HepG2 (cell line): ENCODE data around the gene SH2D7. TPM values are rescaled to one million over a fixed set of nuclear protein-coding genes. Genes with fewer than 3 reads are reported as not detected.
A peak's percentile ranks its signal among the peaks of the same experiment; 100 is the strongest.

Experiments
- ATAC-seq: fragments of 200-7000 bp; cut with Tn5 transposase; 3 replicates; pipeline ENCODE4 v1.9.1; 2020; ENCODE audit warnings: mild to moderate bottlenecking, moderate library complexity
- BruUV-seq: library from RNA; stranded (reverse); fragments of 400-500 nt; replicated peaks from 2 replicates; lab custom pipeline; 2021; lab: Mats Ljungman, UMichigan
- CTCF ChIA-PET: fragments of 300-600 bp; formaldehyde crosslinking; extraction: SDS; loops from one replicate; lab custom pipeline; 2021; ENCODE audit warnings: low total read pairs, inconsistent platforms, low intra/inter-chr PET ratio; lab: Yijun Ruan, JAX
- POLR2A ChIA-PET: fragments of 350-600 bp; sonication (Branson Sonifier 250); formaldehyde crosslinking; loops from one replicate; lab custom pipeline; 2020; ENCODE audit warnings: antibody characterized with exemption, inconsistent platforms; lab: Yijun Ruan, JAX
- DNase-seq: peaks from one replicate; pipeline ENCODE4 v3.0.0-alpha.2; 2015; ENCODE audit warnings: low spot score
- FAIRE-seq: peaks from 3 replicates; lab custom pipeline; 2011; peaks lifted over from hg19 to GRCh38; lab: Jason Lieb, UNC
- H2AFZ ChIP-seq: one replicate; pipeline ENCODE4 v1.6.1; 2011; ENCODE audit warnings: low read length, inconsistent platforms
- H3K27ac ChIP-seq: fragments of 300-600 bp; 3 replicates; pipeline ENCODE4 v1.8.0; 2011; ENCODE audit warnings: mixed run types, mild to moderate bottlenecking, mixed read lengths, low read length, inconsistent platforms; ENCODE audit not compliant: insufficient read depth; ENCODE audit errors: extremely low read length
- H3K27me3 ChIP-seq, 2 experiments: fragments of 200-600 bp in 1 of 2; 2 replicates in 1 of 2; 3 replicates in 1 of 2; pipeline versions ENCODE4 v1.6.0 to v1.8.0; 2011; ENCODE audit warnings: low read length in 2 of 2, mild to moderate bottlenecking in 2 of 2, moderate library complexity in 2 of 2, inconsistent platforms in 1 of 2; ENCODE audit not compliant: insufficient read depth in 2 of 2, control insufficient read depth in 1 of 2
- H3K36me3 ChIP-seq, 2 experiments: fragments of 200-600 bp in 1 of 2; replicated peaks in 1 of 2; 2 replicates in 1 of 2; 3 replicates in 1 of 2; pipeline versions ENCODE4 v1.5.1 to v1.8.0; 2011; ENCODE audit warnings: low read length in 2 of 2, inconsistent platforms in 1 of 2; ENCODE audit not compliant: insufficient read depth in 2 of 2, control insufficient read depth in 1 of 2
- H3K4me1 ChIP-seq: 2 replicates; pipeline ENCODE4 v1.5.1; 2012; ENCODE audit warnings: low read length, inconsistent platforms; ENCODE audit not compliant: insufficient read depth
- H3K4me2 ChIP-seq: 2 replicates; pipeline ENCODE4 v1.6.0; 2011; ENCODE audit warnings: low read depth, low read length, inconsistent platforms
- H3K4me3 ChIP-seq, 3 experiments: fragments of 200-600 bp in 1 of 3; sonication (generic), shearing (Covaris generic) in 1 of 3; replicated peaks in 1 of 3; 2 replicates each; pipeline ENCODE4 v1.5.1; 2011 to 2016; ENCODE audit warnings: low read length in 3 of 3, inconsistent platforms in 2 of 3, low read depth in 2 of 3, mild to moderate bottlenecking in 2 of 3, control low read depth in 1 of 3, mixed read lengths in 1 of 3; ENCODE audit not compliant: insufficient read depth in 1 of 3
- H3K79me2 ChIP-seq: one replicate; pipeline ENCODE4 v1.6.1; 2011; ENCODE audit warnings: low read length, inconsistent platforms; ENCODE audit not compliant: insufficient read depth
- H3K9ac ChIP-seq: 2 replicates; pipeline ENCODE4 v1.6.0; 2011; ENCODE audit warnings: mild to moderate bottlenecking, low read depth, low read length, inconsistent platforms; ENCODE audit not compliant: insufficient read depth
- H3K9me3 ChIP-seq: 2 replicates; pipeline ENCODE4 v1.5.1; 2012; ENCODE audit warnings: mild to moderate bottlenecking, low read length
- H4K20me1 ChIP-seq: 2 replicates; pipeline ENCODE4 v1.6.0; 2011; ENCODE audit warnings: inconsistent platforms, mild to moderate bottlenecking, low read length, moderate library complexity; ENCODE audit not compliant: insufficient read depth
- DR1 ChIP-seq: sonication (generic); formaldehyde crosslinking; IDR thresholded peaks from 2 replicates; pipeline ENCODE4 v1.8.0; 2021; ENCODE audit warnings: mild to moderate bottlenecking, missing genetic modification reagents, inconsistent platforms
- ETV6 ChIP-seq: sonication (generic); formaldehyde crosslinking; conservative IDR thresholded peaks from 2 replicates; pipeline ENCODE4 v1.4.0; 2020; ENCODE audit warnings: missing genetic modification reagents
- HMGA1 ChIP-seq: sonication (generic); formaldehyde crosslinking; conservative IDR thresholded peaks from 2 replicates; pipeline ENCODE4 v1.4.0; 2020; ENCODE audit warnings: missing genetic modification reagents
- MAFK ChIP-seq, 2 experiments: IDR thresholded peaks in 1 of 2; conservative IDR thresholded peaks in 1 of 2; 2 replicates each; pipeline ENCODE4 v1.6.1; 2011; ENCODE audit warnings: improper control_type of control experiment in 2 of 2, low read length in 2 of 2
- MTF2 ChIP-seq: sonication (generic); formaldehyde crosslinking; IDR thresholded peaks from 2 replicates; pipeline ENCODE4 v1.5.0; 2020; ENCODE audit warnings: missing genetic modification reagents, borderline replicate concordance
- NR2F1 ChIP-seq, 2 experiments: fragments of 450-650 bp in 1 of 2; formaldehyde crosslinking in 1 of 2; IDR thresholded peaks; 2 replicates each; pipeline versions ENCODE4 v1.5.0 to v1.6.1; 2016 to 2020; ENCODE audit warnings: mild to moderate bottlenecking in 1 of 2, missing compliant biosample characterization in 1 of 2, missing genetic modification reagents in 1 of 2, moderate library complexity in 1 of 2
- SMARCE1 ChIP-seq: fragments of 450-650 bp; IDR thresholded peaks from 2 replicates; pipeline ENCODE4 v1.6.1; 2017; ENCODE audit warnings: borderline replicate concordance
- SNAPC2 ChIP-seq: sonication (generic); formaldehyde crosslinking; IDR thresholded peaks from 2 replicates; pipeline ENCODE4 v1.8.1; 2022; ENCODE audit warnings: mild to moderate bottlenecking, missing genetic modification reagents
- ZBTB7A ChIP-seq: sonication (generic); formaldehyde crosslinking; IDR thresholded peaks from 2 replicates; pipeline ENCODE4 v1.8.0; 2022; ENCODE audit warnings: mild to moderate bottlenecking, missing genetic modification reagents
- ZFX ChIP-seq: sonication (generic); formaldehyde crosslinking; IDR thresholded peaks from 2 replicates; pipeline ENCODE4 v1.4.0; 2020; ENCODE audit warnings: mild to moderate bottlenecking, low read depth, missing genetic modification reagents, moderate library complexity
- ZFY ChIP-seq: sonication (generic); formaldehyde crosslinking; IDR thresholded peaks from 2 replicates; pipeline ENCODE4 v1.4.0; 2020; ENCODE audit warnings: missing genetic modification reagents
- ZNF205 ChIP-seq: IDR thresholded peaks from 2 replicates; pipeline ENCODE4 v1.6.1; 2018; ENCODE audit warnings: missing biosample characterization, missing genetic modification reagents
- ZNF552 ChIP-seq: sonication (generic); formaldehyde crosslinking; IDR thresholded peaks from 2 replicates; pipeline ENCODE4 v1.9.0; 2022; ENCODE audit warnings: missing genetic modification reagents, mild to moderate bottlenecking, borderline replicate concordance
- WGBS: methylation state at CpG from one replicate; pipeline ENCODE4 v1.1.6; 2017; ENCODE audit warnings: low lambda C conversion rate; 5-methylcytosine and 5-hydroxymethylcytosine counted together
- in situ Hi-C: cut with HindIII; loops from 2 replicates; pipeline ENCODE4 v1.10.0; 2017; ENCODE audit warnings: low pct_unique_long_range_greater_than_20kb; ENCODE audit not compliant: extremely low pct_ligation_motif_present
- intact Hi-C: fragments of 100-400 bp; cut with micrococcal nuclease; formaldehyde crosslinking; loops from one replicate; pipeline ENCODE4 v1.10.0; 2022; ENCODE audit not compliant: unreplicated experiment
- polyA plus RNA-seq, 8 experiments: library from polyadenylated mRNA; depleted of rRNA in 3 of 8; stranded (reverse) in 7 of 8; unstranded in 1 of 8; fragments of >200 nt; fragmentation: Illumina TruSeq in 4 of 8; extraction: Trizol in 4 of 8; gene quantifications; 2 replicates each; pipeline versions ENCODE4 v1.2.1 to v1.2.3, GENCODE V29; 2011 to 2016; ENCODE audit warnings: low read depth in 4 of 8, missing spikeins in 1 of 8, mixed read lengths in 1 of 8; ENCODE audit not compliant: insufficient read depth in 1 of 8
- total RNA-seq, 5 experiments: library from RNA; depleted of rRNA; stranded (reverse); fragments of >200 nt; fragmentation: Illumina TruSeq; extraction: Trizol; gene quantifications; 2 replicates each; pipeline ENCODE4 v1.2.3, GENCODE V29; 2016; ENCODE audit warnings: low read depth in 1 of 5
- TF ChIP-seq, protein P1 (sequence below): sonication (generic); formaldehyde crosslinking; IDR thresholded peaks from 2 replicates; pipeline ENCODE4 v1.8.1; 2023; ENCODE audit warnings: missing genetic modification reagents, mild to moderate bottlenecking, borderline replicate concordance
- TF ChIP-seq, protein P2 (sequence below): sonication (generic); formaldehyde crosslinking; IDR thresholded peaks from 2 replicates; pipeline ENCODE4 v1.4.0; 2020; ENCODE audit warnings: missing genetic modification reagents
- TF ChIP-seq, protein P3 (sequence below): sonication (generic); formaldehyde crosslinking; IDR thresholded peaks from 2 replicates; pipeline ENCODE4 v1.8.0; 2022; ENCODE audit warnings: missing genetic modification reagents, mild to moderate bottlenecking, borderline replicate concordance
- TF ChIP-seq, protein P4 (sequence below): sonication (generic); formaldehyde crosslinking; IDR thresholded peaks from 2 replicates; pipeline ENCODE4 v1.4.0; 2020; ENCODE audit warnings: missing genetic modification reagents, borderline replicate concordance

Gene SH2D7
- total and polyA plus RNA-seq, 2 of the 13 experiments (the other 11 are each of a cell fraction or from before 2014, with no cell fraction given) = not detected

DNA sequence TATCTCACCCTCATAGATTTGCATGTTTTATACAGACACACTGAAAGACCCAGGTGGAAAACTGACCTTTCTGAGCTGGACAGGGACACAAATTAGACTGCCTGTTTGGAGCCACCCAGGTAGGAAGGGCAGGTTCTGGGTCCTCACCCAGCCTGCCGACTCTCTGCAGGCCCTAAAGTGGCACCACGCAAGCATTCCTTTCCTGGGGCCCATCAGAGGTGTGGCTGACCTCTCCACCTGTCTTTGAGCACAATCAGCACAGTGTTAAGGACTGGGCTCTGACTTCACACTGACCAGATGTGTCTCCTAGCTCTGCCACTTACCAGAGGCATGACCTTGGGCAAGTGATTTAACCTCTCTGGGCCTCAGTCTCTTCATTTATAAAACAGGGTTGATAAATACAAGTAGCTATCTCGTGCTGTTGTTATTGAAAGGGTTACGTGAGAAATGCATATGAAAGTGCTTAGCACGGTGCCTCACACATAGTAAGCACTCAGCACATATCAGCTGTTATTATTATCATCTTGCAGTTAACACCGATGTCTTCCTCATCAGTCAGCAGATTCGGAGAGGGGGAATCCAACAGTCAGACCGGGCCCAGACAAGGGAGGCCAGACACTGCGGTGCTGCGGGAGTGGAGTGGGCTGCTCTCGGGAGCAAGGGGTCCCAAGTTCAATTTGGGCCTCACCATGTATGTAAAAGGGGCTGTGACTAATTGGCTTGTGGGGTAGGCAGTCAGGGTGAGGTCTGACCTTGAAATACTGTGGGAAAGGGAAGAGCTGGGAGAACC is 12.9 kb upstream of the SH2D7 start:
- peaks cover 22% of the 10 kb centered on the region for H3K79me2 ChIP-seq
- FAIRE-seq (no peak), ATAC-seq (peak; percentile 16; the same call in 2 of the 3 replicates), DNase-seq (no peak)
- no peaks in the 10 kb centered on the region; a peak in 1 of 5 replicates for H3K27me3 ChIP-seq
- H4K20me1 ChIP-seq = no peaks in the 10 kb centered on the region
- BruUV-seq = no TSS peak
- peak overlapping the region; percentile 59 for H3K4me2 ChIP-seq
- no peak overlapping the region for H3K27ac ChIP-seq
- ChIA-PET POLR2A (no interaction called here), CTCF (no interaction called here)
- peak overlapping the region in 2 of 3 experiments; percentile 2 to 48; a peak in 3 of 6 replicates for H3K4me3 ChIP-seq
- WGBS = 11% methylated on average over 10 of the region's 11 CpGs
- intact Hi-C loops = no loop called here
- in situ Hi-C loops = no loop called here
- no peaks in the 10 kb centered on the region for H3K9me3 ChIP-seq
- H3K4me1 ChIP-seq = peaks cover 79% of the 10 kb centered on the region
- no peak overlapping the region for H3K9ac ChIP-seq
- H3K36me3 ChIP-seq = no peaks in the 10 kb centered on the region
- H2AFZ ChIP-seq = no peak overlapping the region
- TF ChIP-seq SNAPC2 (CRISPR knock-in tag) (no peak), ZNF552 (CRISPR knock-in tag) (no peak), ZFX (CRISPR knock-in tag) (peak; percentile 36; the same call in 1 of the 2 replicates), ZFY (no peak), HMGA1 (CRISPR knock-in tag) (no peak), SMARCE1 (no peak), NR2F1 (CRISPR knock-in tag; IDR thresholded peaks at IDR 0.05) (0 out of 4 replicates have a peak, but pooled peaks of 1 of the 2 experiments have one; percentile 45), ZBTB7A (CRISPR knock-in tag) (no peak), ZNF205 (peak; percentile 97), DR1 (CRISPR knock-in tag) (no peak), MTF2 (CRISPR knock-in tag) (no peak), MAFK (conservative IDR thresholded peaks at IDR 0.05 in 1 of 2, IDR thresholded peaks at IDR 0.05 in 1 of 2; ENCODE audit: low read length in 2 of 2) (peak; percentile 16 to 39; a peak in 2 of 4 replicates), ETV6 (CRISPR knock-in tag) (no peak)
- TF ChIP-seq, protein P1, sequence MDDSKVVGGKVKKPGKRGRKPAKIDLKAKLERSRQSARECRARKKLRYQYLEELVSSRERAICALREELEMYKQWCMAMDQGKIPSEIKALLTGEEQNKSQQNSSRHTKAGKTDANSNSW = no peak
- TF ChIP-seq, protein P2, sequence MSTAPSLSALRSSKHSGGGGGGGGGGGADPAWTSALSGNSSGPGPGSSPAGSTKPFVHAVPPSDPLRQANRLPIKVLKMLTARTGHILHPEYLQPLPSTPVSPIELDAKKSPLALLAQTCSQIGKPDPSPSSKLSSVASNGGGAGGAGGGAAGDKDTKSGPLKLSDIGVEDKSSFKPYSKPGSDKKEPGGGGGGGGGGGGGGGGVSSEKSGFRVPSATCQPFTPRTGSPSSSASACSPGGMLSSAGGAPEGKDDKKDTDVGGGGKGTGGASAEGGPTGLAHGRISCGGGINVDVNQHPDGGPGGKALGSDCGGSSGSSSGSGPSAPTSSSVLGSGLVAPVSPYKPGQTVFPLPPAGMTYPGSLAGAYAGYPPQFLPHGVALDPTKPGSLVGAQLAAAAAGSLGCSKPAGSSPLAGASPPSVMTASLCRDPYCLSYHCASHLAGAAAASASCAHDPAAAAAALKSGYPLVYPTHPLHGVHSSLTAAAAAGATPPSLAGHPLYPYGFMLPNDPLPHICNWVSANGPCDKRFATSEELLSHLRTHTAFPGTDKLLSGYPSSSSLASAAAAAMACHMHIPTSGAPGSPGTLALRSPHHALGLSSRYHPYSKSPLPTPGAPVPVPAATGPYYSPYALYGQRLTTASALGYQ = no peak
- TF ChIP-seq, protein P3, sequence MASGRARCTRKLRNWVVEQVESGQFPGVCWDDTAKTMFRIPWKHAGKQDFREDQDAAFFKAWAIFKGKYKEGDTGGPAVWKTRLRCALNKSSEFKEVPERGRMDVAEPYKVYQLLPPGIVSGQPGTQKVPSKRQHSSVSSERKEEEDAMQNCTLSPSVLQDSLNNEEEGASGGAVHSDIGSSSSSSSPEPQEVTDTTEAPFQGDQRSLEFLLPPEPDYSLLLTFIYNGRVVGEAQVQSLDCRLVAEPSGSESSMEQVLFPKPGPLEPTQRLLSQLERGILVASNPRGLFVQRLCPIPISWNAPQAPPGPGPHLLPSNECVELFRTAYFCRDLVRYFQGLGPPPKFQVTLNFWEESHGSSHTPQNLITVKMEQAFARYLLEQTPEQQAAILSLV = no peak
- TF ChIP-seq, protein P4, sequence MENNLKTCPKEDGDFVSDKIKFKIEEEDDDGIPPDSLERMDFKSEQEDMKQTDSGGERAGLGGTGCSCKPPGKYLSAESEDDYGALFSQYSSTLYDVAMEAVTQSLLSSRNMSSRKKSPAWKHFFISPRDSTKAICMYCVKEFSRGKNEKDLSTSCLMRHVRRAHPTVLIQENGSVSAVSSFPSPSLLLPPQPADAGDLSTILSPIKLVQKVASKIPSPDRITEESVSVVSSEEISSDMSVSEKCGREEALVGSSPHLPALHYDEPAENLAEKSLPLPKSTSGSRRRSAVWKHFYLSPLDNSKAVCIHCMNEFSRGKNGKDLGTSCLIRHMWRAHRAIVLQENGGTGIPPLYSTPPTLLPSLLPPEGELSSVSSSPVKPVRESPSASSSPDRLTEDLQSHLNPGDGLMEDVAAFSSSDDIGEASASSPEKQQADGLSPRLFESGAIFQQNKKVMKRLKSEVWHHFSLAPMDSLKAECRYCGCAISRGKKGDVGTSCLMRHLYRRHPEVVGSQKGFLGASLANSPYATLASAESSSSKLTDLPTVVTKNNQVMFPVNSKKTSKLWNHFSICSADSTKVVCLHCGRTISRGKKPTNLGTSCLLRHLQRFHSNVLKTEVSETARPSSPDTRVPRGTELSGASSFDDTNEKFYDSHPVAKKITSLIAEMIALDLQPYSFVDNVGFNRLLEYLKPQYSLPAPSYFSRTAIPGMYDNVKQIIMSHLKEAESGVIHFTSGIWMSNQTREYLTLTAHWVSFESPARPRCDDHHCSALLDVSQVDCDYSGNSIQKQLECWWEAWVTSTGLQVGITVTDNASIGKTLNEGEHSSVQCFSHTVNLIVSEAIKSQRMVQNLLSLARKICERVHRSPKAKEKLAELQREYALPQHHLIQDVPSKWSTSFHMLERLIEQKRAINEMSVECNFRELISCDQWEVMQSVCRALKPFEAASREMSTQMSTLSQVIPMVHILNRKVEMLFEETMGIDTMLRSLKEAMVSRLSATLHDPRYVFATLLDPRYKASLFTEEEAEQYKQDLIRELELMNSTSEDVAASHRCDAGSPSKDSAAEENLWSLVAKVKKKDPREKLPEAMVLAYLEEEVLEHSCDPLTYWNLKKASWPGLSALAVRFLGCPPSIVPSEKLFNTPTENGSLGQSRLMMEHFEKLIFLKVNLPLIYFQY = no peak
